Measurements from ENCODE around the gene ALG12.

GRCh38 chr22:49956418-49956770 lies 38.2 kb upstream of the ALG12 start:
- no peak for TF ChIP-seq EZH2 (IDR thresholded peaks at IDR 0.05; ENCODE audit: insufficient read depth, low read length)
- TF ChIP-seq, protein P1, sequence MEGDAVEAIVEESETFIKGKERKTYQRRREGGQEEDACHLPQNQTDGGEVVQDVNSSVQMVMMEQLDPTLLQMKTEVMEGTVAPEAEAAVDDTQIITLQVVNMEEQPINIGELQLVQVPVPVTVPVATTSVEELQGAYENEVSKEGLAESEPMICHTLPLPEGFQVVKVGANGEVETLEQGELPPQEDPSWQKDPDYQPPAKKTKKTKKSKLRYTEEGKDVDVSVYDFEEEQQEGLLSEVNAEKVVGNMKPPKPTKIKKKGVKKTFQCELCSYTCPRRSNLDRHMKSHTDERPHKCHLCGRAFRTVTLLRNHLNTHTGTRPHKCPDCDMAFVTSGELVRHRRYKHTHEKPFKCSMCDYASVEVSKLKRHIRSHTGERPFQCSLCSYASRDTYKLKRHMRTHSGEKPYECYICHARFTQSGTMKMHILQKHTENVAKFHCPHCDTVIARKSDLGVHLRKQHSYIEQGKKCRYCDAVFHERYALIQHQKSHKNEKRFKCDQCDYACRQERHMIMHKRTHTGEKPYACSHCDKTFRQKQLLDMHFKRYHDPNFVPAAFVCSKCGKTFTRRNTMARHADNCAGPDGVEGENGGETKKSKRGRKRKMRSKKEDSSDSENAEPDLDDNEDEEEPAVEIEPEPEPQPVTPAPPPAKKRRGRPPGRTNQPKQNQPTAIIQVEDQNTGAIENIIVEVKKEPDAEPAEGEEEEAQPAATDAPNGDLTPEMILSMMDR (IDR thresholded peaks at IDR 0.05; ENCODE audit: insufficient read depth, low read depth, low read length): no peak
